Activated naive CD4-positive, alpha-beta T cell treated with Interleukin-2 at 50 U/mL for 16 hours (primary cell): Measurements from ENCODE around the gene FASTK.

ENCODE experiments used
- DNase-seq: peaks from one replicate; pipeline ENCODE4 v3.0.0-alpha.2; 2020

Gene FASTK

DNA sequence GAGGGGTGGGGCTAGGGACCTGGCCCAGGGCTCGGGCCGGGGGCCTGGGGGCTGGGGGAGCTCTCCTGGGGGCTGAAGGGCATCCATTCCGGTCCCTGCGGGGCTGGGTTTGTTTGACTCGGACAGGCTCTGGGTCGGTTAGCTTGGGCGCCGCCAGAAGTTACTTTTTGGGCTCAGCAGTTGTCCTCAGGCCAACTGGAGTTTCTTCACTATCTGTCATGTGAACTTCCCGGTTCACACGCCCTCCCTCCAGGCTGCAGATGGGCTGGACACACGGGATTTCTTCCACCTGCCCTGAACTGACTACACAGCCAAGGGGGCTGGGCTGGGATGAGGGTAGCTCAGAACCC lies 17.4 kb downstream of the FASTK start:
- DNase-seq, result no peak

DNA sequence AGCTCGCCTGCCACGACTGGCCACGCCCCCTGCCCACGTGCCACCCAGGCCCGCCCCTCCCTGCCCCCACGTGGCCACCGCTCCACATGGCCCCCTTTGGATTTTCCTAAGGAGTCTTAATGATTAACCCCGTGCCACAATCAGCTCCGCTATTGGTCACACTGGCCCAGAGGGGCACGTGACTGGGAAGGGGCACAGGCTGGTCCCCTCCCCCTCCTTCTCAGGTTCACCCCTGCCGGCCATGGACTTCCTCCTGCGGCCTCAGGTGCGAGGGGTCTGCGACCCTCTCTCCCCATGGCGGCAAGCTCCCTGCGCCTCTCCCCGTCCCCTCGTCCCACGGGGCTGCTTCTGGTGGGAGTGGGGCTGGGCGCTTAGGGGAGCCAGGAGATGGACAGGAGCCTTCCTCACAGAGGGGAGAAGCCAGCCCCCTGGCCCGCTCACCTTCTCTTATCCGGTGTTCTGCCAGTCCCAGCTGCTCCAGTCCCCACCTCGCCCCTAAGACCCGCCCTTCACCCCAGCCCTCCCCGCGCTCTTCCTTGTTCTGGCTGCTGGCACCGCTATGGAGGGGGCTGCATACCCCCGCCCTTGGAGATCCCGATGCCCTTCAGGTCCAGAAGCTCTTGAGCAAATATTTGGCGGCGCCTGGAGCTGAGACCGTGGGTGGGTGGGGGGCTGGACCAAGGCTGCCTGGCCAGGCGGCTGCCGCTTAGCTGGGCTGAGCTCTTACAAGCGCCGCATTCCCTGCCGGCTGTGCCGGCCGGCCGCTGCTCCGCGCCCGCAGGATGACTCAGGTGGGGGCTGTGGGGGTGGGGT lies 18.0 kb downstream of the FASTK start:
- DNase-seq, result no peak

DNA sequence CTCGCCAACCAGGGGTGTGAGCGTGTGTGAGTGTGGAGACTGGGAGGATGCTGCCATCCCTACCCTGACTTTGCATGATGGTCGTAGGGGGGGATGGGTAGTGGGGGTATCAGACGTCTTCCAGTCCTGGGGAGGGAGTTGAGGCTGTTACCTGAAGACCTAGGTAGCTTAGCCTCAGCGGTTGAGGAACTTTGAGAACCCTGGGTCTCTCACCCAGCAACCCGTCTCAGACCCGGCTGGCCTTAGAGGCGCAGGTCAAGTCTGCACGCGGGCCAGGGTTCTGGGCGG lies 18.6 kb downstream of the FASTK start:
- DNase-seq, result no peak

DNA sequence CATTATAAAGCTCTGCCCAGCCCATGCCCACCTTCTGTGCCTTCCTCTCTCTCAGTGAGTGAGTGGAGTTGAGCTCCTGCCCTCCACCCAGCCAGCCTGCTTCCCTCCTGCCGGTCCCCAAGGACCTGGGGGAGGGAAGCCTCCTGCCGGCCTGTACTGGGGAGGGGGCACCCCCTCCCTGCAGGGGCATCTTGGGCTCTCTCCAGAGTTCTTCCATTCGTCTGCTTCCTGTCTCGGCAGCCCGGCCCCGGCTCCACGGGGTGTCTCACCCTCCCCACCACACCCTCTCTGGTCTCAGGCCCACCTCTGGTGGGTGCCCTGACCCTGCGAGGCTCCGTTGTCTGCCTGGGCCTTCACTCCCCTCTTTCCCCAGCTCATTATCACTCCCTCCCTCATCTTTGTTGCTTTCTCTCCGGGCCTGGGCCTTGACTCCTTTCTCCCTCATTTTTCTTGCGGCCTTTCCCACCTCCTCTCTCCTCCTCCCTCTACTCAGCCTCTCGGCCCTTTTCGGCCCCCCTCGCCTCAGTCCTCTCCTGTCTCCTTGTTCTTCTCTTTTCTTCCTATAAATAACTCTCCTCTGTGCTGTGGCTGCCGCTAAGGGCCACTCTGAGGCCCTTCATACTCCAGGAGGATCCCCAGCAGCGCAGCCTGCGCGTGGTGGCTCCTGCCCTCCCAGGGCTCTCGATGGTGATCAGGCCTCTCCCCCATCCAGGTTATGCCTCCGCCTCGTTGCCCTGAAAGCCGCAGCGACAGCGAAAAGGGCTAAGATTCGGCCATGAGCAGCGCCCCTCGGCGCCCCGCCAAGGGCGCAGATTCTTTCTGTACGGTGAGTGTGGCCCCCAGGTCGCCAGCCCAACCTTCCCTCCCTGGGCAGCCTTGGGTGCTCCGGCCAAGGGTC lies 19.1 kb downstream of the FASTK start:
- no peak for DNase-seq

DNA sequence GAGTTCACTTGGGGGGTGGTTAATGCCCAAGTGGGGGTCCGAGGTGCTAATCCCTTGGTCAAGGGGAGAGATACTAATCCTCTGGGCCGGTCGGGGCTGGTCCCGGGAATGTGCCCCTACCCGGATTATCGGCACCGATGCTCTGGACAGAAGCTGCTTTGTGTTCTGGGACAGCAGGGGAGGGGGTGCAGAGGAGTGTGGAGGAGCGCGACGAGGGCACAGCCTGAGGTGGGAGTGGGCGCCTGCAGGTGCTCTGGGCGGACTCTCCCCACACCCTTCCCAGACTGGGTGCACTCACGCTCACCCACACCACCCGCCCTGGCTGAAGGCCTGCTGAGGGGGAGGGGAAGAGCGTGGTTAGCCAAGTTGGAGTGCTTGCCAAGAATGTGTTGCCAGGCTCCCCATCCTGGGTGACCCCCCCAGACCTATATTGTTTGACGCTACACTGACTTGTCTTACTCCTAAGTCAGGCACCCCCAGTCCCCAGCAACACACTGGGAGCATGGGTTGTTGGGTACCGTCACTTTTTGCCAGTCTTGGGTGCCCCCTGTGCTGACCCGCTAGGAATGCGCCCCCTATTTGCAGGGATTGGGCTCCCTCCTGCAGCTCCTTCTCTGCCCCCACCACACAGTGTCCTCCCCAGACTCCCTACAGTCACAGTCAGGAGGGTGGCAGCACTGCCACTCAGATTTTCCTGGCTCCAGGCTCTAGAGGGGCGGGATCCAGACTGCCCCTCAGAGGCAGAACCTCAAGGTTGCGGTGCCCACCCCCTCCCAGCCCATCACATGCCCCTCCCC lies 20.0 kb downstream of the FASTK start:
- peak; percentile 24 for DNase-seq

DNA sequence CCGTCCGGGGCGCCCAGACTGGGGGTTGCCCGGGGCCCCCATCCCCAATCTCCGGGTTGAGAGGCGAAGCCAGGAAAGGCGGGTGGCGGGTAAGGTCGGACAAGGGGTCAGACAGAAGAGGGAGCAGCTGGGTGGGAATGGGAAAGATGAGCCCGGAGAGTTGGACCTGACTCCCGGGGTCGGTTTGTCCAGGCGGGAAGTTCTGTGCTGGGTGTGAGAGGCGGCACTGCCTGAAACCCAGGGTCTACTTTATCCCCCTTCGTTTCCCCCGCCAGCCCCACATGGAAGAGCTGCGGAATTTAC lies 20.5 kb downstream of the FASTK start:
- no peak for DNase-seq

DNA sequence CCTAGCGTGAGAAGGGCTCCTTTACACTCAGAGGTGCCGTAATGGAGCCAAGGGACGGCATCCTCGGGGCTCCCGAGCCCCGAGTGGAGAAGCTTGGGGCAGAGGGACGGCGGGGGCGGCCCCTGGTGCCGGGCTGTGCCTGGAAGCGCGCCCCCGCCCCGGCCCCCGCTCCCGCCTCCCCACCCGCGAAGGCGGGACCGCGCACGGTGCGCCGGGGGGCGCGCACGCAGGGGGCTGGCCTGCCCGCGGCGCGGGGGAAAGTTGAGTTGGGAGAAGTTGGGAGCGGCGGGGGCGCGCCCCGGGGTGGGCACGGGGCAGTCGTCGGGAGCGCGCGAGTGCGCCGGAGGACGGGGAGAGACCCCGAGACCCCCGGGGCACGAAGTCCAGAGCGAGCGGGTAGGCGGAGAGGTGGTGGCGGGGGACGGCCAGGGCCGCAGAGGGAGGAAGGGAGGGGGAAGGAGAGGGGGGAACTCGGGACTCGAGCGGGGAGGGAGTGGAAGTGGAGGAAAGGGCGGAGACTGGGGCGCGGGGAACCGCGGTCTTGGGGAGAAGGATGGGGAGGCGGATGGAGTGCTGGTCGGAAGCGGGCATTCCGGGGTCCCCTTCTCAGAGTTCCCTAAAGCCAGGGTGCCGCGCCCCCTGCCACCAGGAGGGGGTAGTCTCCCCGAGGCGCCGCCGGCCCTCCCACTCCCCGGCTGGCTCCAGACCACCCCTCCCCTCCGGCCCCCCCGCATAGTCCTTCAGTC lies 21.1 kb downstream of the FASTK start, which contains the start of gene SLC4A2:
Gene SLC4A2, plus strand, starts transcription at position 223 of the 746 bp plus-strand sequence. CDS start 2,399 bp downstream, outside the sequence.
- DNase-seq, result peak; percentile 73

DNA sequence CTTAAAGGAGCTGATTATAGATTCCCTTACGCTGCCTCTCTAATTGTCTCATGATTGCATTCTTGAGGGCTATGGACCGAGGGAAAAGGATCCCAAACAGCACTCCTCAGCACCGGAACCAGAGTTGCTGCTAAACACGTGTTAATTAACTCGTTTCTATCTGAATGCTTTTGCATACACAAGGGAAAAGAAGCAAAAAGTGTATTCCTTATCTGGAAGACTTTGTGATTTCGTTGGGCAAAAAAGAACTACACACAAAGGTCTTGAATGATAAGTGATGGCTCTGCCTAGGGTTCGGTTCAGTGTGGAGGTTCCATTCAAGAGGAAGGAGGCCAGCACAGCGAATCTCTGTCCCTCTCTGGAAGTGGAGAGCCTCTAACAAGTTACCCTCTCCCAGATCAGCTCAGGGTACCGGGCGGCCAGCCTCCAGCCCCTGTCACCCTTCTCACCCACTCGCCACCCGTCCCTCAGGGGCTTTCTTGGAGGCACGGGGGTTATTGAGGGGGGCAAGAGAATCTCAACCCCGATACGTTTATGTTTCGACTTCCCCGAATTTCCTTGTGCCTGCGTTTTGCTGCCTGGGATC lies 21.7 kb downstream of the FASTK start:
- peak; percentile 27 for DNase-seq

DNA sequence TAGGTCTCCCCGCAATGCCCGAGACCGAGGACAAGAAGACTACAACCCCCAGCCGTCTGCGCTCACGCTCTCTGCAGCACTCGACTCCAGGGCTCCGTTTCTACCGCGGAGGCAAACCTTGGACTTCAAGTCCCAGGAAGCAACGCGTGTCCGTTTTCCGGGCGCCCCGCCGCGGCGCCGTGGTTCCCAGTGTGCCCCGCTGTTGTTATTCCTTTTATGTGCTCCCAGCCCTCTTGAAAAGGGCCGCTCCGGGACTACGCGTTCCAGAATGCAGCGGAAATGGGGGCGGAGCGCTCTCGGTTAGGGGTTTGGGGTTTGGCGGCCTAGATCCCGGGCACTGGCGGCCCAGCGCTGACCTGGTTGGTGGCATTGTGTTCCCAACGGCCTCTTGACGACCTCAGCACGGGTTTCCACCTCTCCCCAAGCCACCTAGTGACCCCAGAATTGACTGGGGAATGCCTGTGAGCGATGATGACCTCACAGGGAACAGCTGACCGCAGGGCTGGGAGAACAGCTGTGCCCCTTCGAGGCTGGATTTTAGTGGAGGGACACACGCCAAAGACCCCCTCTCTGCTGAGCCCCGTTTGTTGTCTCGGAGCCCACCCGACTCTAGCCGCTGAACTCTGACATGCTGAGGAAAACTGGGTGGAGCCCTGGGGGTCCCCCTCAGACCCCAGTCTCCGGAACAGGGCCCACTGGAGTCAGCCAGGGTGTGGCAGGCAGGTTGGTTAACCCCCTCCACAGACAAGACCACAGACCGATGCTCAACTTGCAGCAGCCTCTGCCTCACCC lies 22.4 kb downstream of the FASTK start:
- peak; percentile 97 for DNase-seq

DNA sequence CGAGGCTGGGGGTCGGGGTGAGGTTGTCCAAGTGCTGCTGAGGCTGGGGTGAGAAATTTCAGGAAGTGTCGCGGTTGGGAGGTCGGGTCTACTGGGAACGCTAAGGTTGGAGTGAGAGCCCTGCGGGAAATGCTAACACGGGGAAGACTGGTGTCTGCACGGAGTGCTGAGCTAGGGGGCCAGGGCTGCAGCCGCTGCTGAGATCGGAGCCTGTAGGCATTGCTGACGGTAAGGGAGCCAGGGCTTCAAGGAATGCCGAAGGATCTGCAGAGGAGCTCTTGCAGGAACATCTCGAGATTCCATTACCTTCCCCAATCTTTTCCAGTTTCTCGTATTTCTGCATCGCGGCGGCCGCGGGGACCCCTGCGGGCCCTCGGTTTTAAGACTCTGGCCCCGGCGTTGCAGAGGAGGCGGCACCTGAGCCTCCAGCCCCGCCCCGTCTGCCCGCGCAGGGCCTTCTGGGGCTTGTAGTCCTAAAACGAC lies 23.1 kb downstream of the FASTK start, which contains the start of gene CDK5:
Gene CDK5, minus strand, starts transcription at position 392 of the 483 bp plus-strand sequence. Its CDS starts 49 bp downstream, at position 343.
- no peak for DNase-seq

DNA sequence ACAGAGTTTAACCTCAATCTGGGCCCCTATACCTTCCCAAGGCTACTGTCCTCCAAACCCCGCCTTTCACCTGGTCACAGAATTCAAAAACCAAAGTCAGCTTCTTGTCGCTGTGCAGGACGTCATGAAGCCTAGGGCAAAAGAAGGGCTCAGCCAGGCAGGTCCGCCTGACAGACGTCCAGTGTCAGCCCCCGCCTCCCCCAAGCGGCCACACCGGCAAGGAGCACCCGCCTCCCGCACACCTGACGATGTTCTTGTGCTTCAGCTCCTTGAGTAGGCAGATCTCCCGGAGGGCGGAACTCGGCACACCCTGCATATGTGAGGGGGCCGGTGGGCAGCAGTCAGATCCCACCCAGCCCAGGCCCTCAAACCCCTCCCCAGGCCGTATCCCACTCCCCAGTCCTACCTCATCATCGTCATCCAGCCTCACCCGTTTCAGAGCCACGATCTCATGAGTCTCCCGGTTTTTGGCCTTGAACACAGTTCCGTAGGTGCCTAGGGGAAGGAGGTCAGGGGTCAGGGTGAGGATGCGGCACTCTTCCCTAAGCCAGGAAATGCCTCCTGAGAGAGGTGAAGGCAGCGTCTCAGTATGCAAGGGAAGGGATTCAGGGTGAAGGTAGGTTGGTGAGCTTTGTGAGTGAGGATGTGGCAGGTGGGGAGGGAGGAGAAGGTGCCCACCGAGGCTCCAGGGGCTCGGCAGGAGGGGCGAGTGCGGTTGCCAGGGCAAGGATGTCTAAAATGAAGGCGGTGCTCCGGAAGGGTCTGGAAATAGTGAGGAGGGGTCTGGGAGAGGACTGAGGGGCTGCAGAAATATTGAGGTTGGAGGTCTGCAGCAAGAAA lies 23.7 kb downstream of the FASTK start:
- no peak for DNase-seq

DNA sequence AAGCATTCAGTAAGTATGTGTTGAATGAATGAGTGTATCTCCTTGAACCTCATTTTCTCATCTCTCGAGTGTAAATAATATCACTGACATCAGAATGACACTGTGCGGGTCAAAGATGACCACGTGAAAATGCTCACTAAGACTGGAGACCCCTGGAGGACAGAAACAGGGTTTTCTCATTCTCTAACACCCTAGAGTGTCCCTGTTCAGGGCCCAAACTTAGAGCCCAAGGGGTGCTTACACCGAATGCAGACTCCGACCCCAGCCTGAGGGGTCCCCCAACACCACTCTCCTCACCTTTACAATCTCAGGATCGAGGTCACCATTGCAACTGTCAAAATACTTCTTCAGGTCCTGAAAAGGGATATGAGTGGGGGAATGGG lies 24.3 kb downstream of the FASTK start:
- no peak for DNase-seq

DNA sequence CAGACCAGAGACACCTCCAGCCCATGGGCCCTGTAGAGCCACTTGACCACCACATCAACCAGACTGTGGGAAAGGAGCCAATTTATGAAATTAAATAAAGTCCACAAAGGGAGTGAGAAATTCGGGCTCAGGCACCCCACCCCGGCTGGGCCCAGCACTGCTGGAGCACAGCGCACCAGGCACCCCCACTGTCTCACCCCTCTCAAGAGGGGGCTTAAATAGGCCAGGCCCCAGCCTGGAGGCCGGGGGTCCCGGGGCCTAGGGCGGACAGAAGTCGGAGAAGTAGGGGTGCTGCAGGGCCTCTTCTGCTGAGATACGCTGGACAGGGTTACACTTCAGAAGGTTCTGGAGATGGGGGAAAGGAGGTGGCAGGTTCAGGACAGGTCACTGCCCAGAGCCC lies 26.9 kb downstream of the FASTK start:
- no peak for DNase-seq

DNA sequence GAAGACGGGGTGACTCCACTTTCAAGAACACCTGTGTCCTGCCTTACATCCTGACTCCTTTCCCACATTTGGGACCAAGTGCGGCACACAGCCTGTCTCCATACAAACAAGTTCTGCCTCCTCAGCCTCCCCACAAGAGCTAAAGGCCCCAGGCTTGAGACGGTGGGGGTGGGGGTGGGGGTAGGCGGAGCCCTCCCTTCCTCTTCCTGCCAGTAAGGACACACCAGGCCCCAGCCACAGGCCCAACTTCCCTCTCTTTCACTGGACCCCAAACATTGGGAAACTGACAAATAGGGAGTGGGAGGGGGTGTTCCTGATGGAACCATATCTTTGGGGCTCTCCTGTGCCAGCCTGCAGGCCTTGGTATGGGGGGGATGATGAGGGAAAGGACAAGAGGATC lies 27.5 kb downstream of the FASTK start:
- no peak for DNase-seq

DNA sequence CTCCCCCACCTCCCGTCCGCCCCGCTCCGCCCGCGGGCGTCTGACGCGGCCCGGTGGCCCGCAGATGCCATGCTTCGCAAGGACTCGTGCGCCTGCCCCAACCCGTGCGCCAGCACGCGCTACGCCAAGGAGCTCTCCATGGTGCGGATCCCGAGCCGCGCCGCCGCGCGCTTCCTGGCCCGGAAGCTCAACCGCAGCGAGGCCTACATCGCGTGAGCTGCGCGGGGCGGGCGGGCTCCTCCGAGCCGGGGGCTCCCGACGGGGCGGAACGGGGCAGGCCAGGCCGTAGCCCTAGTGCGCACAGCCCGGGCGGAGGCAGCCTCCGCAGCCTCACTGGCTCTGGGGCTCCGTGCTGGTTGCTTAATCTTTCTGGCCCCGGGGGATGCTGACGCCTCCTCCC lies 29.5 kb downstream of the FASTK start:
- peak; percentile 57 for DNase-seq

DNA sequence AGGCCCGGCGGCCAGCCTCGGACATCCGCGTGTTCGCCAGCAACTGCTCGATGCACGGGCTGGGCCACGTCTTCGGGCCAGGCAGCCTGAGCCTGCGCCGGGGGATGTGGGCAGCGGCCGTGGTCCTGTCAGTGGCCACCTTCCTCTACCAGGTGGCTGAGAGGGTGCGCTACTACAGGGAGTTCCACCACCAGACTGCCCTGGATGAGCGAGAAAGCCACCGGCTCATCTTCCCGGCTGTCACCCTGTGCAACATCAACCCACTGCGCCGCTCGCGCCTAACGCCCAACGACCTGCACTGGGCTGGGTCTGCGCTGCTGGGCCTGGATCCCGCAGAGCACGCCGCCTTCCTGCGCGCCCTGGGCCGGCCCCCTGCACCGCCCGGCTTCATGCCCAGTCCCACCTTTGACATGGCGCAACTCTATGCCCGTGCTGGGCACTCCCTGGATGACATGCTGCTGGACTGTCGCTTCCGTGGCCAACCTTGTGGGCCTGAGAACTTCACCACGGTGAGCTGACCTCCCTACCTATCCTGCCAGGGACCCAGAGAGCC lies 31.6 kb downstream of the FASTK start:
- DNase-seq, result no peak

DNA sequence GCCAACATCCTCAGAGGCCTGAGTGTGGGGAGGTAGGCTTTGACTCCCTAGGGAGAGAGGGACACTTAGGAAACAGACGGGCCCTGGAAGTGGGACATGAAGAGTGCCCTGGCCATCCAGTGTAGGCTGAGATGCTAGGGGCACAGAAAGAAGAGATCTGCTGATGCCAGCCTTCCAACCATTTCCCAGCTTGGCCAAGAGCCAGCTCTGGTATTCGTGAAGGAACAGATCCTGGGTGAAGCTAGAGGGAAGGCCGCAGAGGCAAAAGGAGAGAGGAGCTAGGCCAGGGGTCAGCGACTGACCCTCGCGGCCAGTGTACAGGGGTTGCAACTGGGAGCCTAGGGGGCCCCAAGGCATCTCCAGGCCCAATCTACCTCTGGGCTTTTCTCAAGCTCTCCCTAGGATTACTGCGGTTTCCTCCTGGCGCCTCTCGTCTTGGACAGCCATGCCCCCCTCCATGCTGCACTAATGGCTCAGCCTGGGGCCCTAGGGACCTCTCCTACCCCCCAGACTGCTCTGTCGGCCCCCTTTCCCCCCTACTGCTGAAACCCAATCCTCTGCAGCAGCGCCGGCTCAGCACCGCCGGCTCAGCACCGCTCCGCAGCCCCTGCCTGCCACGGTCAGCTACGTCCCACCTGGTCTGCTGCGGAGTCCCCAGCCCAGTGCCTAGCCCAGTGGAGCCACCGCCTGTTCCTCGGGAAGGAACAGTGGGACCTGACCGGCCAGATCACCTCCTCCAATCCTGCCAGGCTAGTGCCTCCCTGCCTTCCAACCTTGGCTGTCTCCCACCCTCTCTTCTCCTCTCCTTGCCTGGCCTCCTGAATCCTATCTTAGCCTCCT lies 32.4 kb downstream of the FASTK start, which contains the start of gene ASIC3:
Gene ASIC3, plus strand, starts transcription at position 556 of the 840 bp plus-strand sequence. CDS start 355 bp downstream, outside the sequence.
- no peak for DNase-seq

DNA sequence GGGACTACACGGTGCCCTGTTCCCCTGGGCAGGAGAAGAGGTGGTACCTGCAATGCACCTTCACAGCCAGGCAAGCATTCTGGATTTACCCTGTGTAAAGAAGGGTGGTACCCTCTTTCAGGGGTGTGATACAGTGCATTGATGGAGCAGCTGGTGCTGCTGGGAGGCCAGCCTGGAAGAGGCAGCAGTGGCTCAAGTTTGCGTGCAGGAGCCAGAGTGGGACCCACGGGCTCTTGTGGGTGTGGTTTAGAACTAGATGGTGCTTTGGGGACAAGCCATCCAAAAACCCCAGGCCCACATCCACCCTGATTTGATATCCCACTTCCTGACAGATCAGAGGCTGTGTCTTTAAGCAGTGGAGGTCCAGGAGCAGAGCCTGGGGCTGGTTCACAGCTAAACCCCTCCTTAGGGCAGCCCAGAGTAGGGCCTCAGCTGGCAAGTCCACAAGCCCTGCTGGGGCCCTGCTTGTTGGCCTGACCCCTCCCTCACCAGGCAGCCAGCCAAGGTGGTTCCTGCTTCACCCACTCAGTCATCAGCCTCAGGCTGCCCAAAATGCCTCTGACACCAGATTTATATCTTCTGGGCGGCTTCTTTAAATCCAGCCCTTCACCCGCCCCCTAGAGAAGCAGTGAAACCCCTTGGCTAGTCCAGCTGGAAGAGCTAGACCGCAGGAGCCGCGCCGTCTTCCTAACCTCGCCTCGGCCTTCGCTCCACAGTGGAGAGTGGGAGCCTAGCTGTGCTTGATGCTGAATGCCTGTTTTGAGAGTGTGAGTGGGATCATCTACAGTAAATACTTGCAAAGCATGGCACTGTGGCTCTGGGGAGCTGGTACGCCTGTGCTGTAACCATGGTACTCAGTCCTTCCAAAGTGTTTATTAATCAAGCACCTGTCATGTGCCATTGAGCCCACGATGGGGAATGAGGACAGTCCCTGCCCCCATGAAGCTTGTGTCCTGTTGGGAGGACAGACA lies 33.7 kb downstream of the FASTK start:
- no peak for DNase-seq
